Endothelial cell of umbilical vein (primary cell): ENCODE data around the gene SORCS2. TPM values are rescaled to one million over a fixed set of nuclear protein-coding genes. Genes with fewer than 3 reads are reported as not detected.

ENCODE experiments used
- BruUV-seq: library from RNA; stranded (reverse); fragments of 400-500 nt; replicated peaks from 2 replicates; lab custom pipeline; 2021; lab: Mats Ljungman, UMichigan
- CTCF ChIA-PET: fragments of 300-600, 350-600 bp; sonication (Branson Sonifier 250); formaldehyde crosslinking; loops from one replicate; lab custom pipeline; 2021; ENCODE audit warnings: antibody characterized with exemption, inconsistent platforms; lab: Charles Lee
- POLR2A ChIA-PET: fragments of 300-600, 350-600 bp; sonication (Branson Sonifier 250); formaldehyde crosslinking; loops from one replicate; lab custom pipeline; 2021; ENCODE audit warnings: antibody characterized with exemption, inconsistent platforms; lab: Charles Lee
- DNase-seq: peaks from one replicate; pipeline ENCODE4 v3.0.0-alpha.2; 2011; ENCODE audit warnings: low read depth, low spot score
- FAIRE-seq: peaks from 2 replicates; lab custom pipeline; 2011; peaks lifted over from hg19 to GRCh38; lab: Jason Lieb, UNC
- H2AFZ ChIP-seq: 2 replicates; pipeline ENCODE4 v1.6.0; 2012; ENCODE audit warnings: low read depth, low read length, control low read depth, inconsistent platforms
- H3K27ac ChIP-seq: 2 replicates; pipeline ENCODE4 v1.5.1; 2011; ENCODE audit warnings: low read depth, mild to moderate bottlenecking, control low read depth, low read length, moderate library complexity; ENCODE audit not compliant: insufficient read depth
- H3K27me3 ChIP-seq, 2 experiments: 2 replicates each; pipeline versions ENCODE4 v1.6.0 to v1.6.1; 2011; ENCODE audit warnings: low read length in 2 of 2, mixed read lengths in 1 of 2; ENCODE audit not compliant: control insufficient read depth in 2 of 2, insufficient read depth in 2 of 2
- H3K36me3 ChIP-seq, 2 experiments: 2 replicates in 1 of 2; 3 replicates in 1 of 2; pipeline ENCODE4 v1.5.1; 2011; ENCODE audit warnings: low read length in 2 of 2, mild to moderate bottlenecking in 1 of 2, moderate library complexity in 1 of 2; ENCODE audit not compliant: control insufficient read depth in 2 of 2, insufficient read depth in 2 of 2; ENCODE audit errors: extremely low read depth in 1 of 2
- H3K4me1 ChIP-seq: 3 replicates; pipeline ENCODE4 v1.5.1; 2011; ENCODE audit warnings: mild to moderate bottlenecking, low read length; ENCODE audit not compliant: control insufficient read depth, insufficient read depth; ENCODE audit errors: extremely low read depth
- H3K4me2 ChIP-seq: 2 replicates; pipeline ENCODE4 v1.6.1; 2011; ENCODE audit warnings: low read length, control low read depth, mixed read lengths; ENCODE audit not compliant: insufficient read depth
- H3K4me3 ChIP-seq, 3 experiments: fragments of 200-600 bp in 1 of 3; sonication (generic), shearing (Covaris generic) in 1 of 3; replicated peaks in 1 of 3; 2 replicates each; pipeline ENCODE4 v1.5.1; 2011 to 2016; ENCODE audit warnings: control low read depth in 3 of 3, low read length in 3 of 3, mild to moderate bottlenecking in 2 of 3, inconsistent platforms in 1 of 3, low read depth in 1 of 3, moderate library complexity in 1 of 3; ENCODE audit not compliant: insufficient read depth in 1 of 3
- H3K79me2 ChIP-seq: 2 replicates; pipeline ENCODE4 v1.6.0; 2012; ENCODE audit warnings: low read length, inconsistent platforms; ENCODE audit not compliant: control insufficient read depth, insufficient read depth
- H3K9ac ChIP-seq: replicated peaks from 2 replicates; pipeline ENCODE3; 2011; ENCODE audit warnings: low read length, control low read depth; ENCODE audit not compliant: insufficient read depth; ENCODE audit errors: extremely low read depth
- H3K9me1 ChIP-seq: replicated peaks from 3 replicates; pipeline ENCODE4 v1.6.0; 2011; ENCODE audit warnings: mild to moderate bottlenecking, low read length; ENCODE audit not compliant: control insufficient read depth, insufficient read depth; ENCODE audit errors: extremely low read depth
- H3K9me3 ChIP-seq: replicated peaks from 2 replicates; pipeline ENCODE4 v1.5.1; 2012; ENCODE audit warnings: low read length, inconsistent platforms; ENCODE audit not compliant: control insufficient read depth, insufficient read depth
- H4K20me1 ChIP-seq: replicated peaks from 2 replicates; pipeline ENCODE3; 2011; ENCODE audit warnings: mild to moderate bottlenecking, low read length; ENCODE audit not compliant: control insufficient read depth, insufficient read depth; ENCODE audit errors: extremely low read depth
- CTCF ChIP-seq, 2 donors: IDR thresholded peaks; 1 replicate in 1 of 2; 2 replicates in 1 of 2; pipeline ENCODE4 v1.5.1; 2011; ENCODE audit warnings: low read length in 2 of 2, mild to moderate bottlenecking in 2 of 2, moderate library complexity in 2 of 2, control low read depth in 1 of 2, inconsistent platforms in 1 of 2, low read depth in 1 of 2; ENCODE audit not compliant: insufficient read depth in 1 of 2; ENCODE audit errors: extremely low read depth in 1 of 2
- EZH2 ChIP-seq: IDR thresholded peaks from 2 replicates; pipeline ENCODE4 v1.6.1; 2012; ENCODE audit warnings: borderline replicate concordance, low read depth, mild to moderate bottlenecking, moderate library complexity, low read length, inconsistent platforms; ENCODE audit not compliant: severe bottlenecking
- FOS ChIP-seq: IDR thresholded peaks from 2 replicates; pipeline ENCODE4 v1.6.1; 2011; ENCODE audit warnings: mild to moderate bottlenecking, low read length, moderate library complexity, borderline replicate concordance; ENCODE audit not compliant: insufficient read depth
- GATA2 ChIP-seq: IDR thresholded peaks from 2 replicates; pipeline ENCODE4 v1.7.0; 2011; ENCODE audit warnings: low read depth, mild to moderate bottlenecking, moderate library complexity, mixed read lengths, low read length; ENCODE audit not compliant: insufficient read length, insufficient read depth
- JUN ChIP-seq: IDR thresholded peaks from 2 replicates; pipeline ENCODE4 v1.6.1; 2011; ENCODE audit warnings: borderline replicate concordance, low read depth; ENCODE audit not compliant: insufficient read length, insufficient read depth
- MAX ChIP-seq: IDR thresholded peaks from 2 replicates; pipeline ENCODE4 v1.6.1; 2011; ENCODE audit not compliant: insufficient read depth, insufficient read length
- MYC ChIP-seq: IDR thresholded peaks from one replicate; pipeline ENCODE4 v1.6.1; 2011; ENCODE audit warnings: mild to moderate bottlenecking, low read depth, low read length
- POLR2A ChIP-seq: IDR thresholded peaks from 2 replicates; pipeline ENCODE4 v1.6.1; 2012; ENCODE audit warnings: low read depth, mild to moderate bottlenecking, control low read depth, low read length
- POLR2AphosphoS5 ChIP-seq: IDR thresholded peaks from 2 replicates; pipeline ENCODE4 v1.6.1; 2012; ENCODE audit warnings: low read depth, mild to moderate bottlenecking, control low read depth, low read length, moderate library complexity; ENCODE audit not compliant: insufficient read depth
- dilution Hi-C: fragments of 300-500 bp; cut with MboI; formaldehyde crosslinking; loops from one replicate; pipeline ENCODE4 v1.15.0; 2019; ENCODE audit warnings: low sequenced_read_pairs; ENCODE audit not compliant: extremely low pct_ligation_motif_present
- intact Hi-C: fragments of 100-400 bp; cut with micrococcal nuclease; formaldehyde crosslinking; loops from one replicate; pipeline ENCODE4 v1.10.0; 2022
- polyA plus RNA-seq, 4 experiments: library from polyadenylated mRNA; depleted of rRNA in 3 of 4; stranded (reverse) in 3 of 4; unstranded in 1 of 4; fragments of >200 nt; gene quantifications; 2 replicates each; pipeline versions ENCODE4 v1.2.1 to v1.2.3, GENCODE V29; 2011 to 2012; ENCODE audit warnings: missing spikeins in 1 of 4
- total RNA-seq: library from RNA; stranded (reverse); gene quantifications from 2 replicates; pipeline ENCODE4 v1.2.3, GENCODE V29; 2021

The SORCS2 gene
- total and polyA plus RNA-seq, 2 donors (not counting 3 experiments of a cell fraction or from before 2014, with no cell fraction given): not detected

GRCh38 chr4:7546152-7546808 lies 353.9 kb downstream of the SORCS2 start:
- no TSS peak for BruUV-seq
- POLR2A ChIA-PET: no interaction called here
- no peak overlapping the region for H2AFZ ChIP-seq
- no peaks in the 10 kb centered on the region for H3K36me3 ChIP-seq
- H4K20me1 ChIP-seq: no peaks in the 10 kb centered on the region
- DNase-seq (no peak), FAIRE-seq (no peak)
- no peak overlapping the region for H3K9ac ChIP-seq
- H3K4me2 ChIP-seq: no peak overlapping the region
- no peaks in the 10 kb centered on the region for H3K79me2 ChIP-seq
- H3K9me3 ChIP-seq: no peaks in the 10 kb centered on the region
- H3K4me1 ChIP-seq: no peaks in the 10 kb centered on the region
- no peak overlapping the region for H3K27ac ChIP-seq
- intact Hi-C loops: no loop called here
- H3K9me1 ChIP-seq: no peaks in the 10 kb centered on the region
- H3K4me3 ChIP-seq: no peak overlapping the region
- dilution Hi-C loops: no loop called here
- no peak for TF ChIP-seq POLR2AphosphoS5
- TF ChIP-seq CTCF (IDR thresholded peaks at IDR 0.05; ENCODE audit: extremely low read depth in 1 of 2, insufficient read depth in 1 of 2, low read depth in 1 of 2, low read length in 2 of 2): no peak
- no peak for TF ChIP-seq GATA2
- no peak for TF ChIP-seq FOS
- TF ChIP-seq EZH2: no peak
- no peak for TF ChIP-seq MAX
- no peak for TF ChIP-seq JUN
- TF ChIP-seq MYC: no peak
- no peak for TF ChIP-seq POLR2A
- H3K27me3 ChIP-seq: no peaks in the 10 kb centered on the region
- CTCF ChIA-PET: no interaction called here
